K562 (cell line): ENCODE data around the gene GALNT16.

Experiments used
- EHMT2 ChIP-seq: fragments of 450-650 bp; IDR thresholded peaks from 2 replicates; pipeline ENCODE4 v1.6.1; 2018; ENCODE audit warnings: antibody characterized with exemption
- EP300 ChIP-seq: IDR thresholded peaks from 2 replicates; pipeline ENCODE4 v1.6.1; 2012; ENCODE audit warnings: low read length, improper control_type of control experiment
- HDAC8 ChIP-seq: fragments of 450-650 bp; IDR thresholded peaks from 2 replicates; pipeline ENCODE4 v1.6.1; 2016; ENCODE audit warnings: mild to moderate bottlenecking, missing genetic modification characterization, moderate library complexity, missing compliant biosample characterization
- SMC3 ChIP-seq: conservative IDR thresholded peaks from 2 replicates; pipeline ENCODE4 v1.6.1; 2011; ENCODE audit warnings: low read depth, low read length, improper control_type of control experiment; ENCODE audit not compliant: insufficient read depth
- SNRNP70 ChIP-seq: fragments of 200-400 bp; formaldehyde crosslinking; optimal IDR thresholded peaks from 2 replicates; pipeline ENCODE3; 2017; ENCODE audit warnings: low read depth, low read length
- TCF3 ChIP-seq: sonication (generic); formaldehyde crosslinking; IDR thresholded peaks from 2 replicates; pipeline ENCODE4 v1.4.0; 2020; ENCODE audit warnings: mild to moderate bottlenecking, missing genetic modification reagents
- WHSC1 ChIP-seq: IDR thresholded peaks from one replicate; pipeline ENCODE4 v1.6.1; 2012; ENCODE audit warnings: low read length, control low read depth, inconsistent platforms
- ZNF232 ChIP-seq: sonication (generic); formaldehyde crosslinking; IDR thresholded peaks from 2 replicates; pipeline ENCODE4 v1.8.0; 2022; ENCODE audit warnings: mild to moderate bottlenecking, missing genetic modification reagents
- TF ChIP-seq, protein P1 (sequence below): fragments of 450-650 bp; formaldehyde crosslinking; IDR thresholded peaks from 2 replicates; pipeline ENCODE4 v1.4.0; 2020; ENCODE audit warnings: mild to moderate bottlenecking, moderate library complexity
- TF ChIP-seq, protein P2 (sequence below): sonication (generic); formaldehyde crosslinking; IDR thresholded peaks from 2 replicates; pipeline ENCODE4 v1.8.1; 2023; ENCODE audit warnings: missing genetic modification reagents, mild to moderate bottlenecking, borderline replicate concordance

DNA sequence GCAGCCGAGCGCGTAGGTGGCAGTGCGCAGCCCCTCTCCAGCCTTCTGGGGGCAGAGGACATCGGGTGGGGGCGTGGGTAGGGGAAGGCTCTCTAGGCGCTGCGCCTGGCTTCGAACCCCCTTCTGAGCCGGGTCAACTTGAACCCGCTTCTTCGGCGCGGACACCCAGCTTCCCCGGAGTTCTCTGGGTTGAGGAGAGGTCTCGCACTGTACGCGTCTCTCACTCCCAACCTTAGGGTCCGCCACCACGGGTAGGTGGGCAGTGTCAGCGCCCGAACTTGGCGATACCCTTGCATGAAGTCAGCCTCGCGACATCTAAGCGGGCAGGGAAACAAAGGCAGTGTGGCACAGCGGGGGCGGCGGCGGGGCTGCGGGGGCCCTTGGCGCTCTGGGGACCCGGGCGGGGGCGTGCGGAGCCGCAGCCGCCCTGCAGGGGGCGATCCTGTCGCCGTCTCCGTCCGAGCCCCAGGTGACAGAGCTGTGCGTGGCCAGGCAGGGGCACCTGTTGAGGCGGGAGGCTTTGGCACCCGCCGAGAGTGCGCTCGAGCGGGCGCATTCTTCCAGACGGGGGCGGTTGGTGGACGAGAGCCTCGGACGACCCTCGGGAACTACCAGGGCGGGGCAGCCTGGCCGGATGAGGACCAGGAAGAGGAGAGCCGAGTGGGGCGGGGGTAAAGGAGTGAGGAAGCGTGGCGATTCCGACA lies 1.1 kb downstream of the GALNT16 start:
- TF ChIP-seq SMC3 = no peak
- no peak for TF ChIP-seq SNRNP70
- TF ChIP-seq WHSC1 = no peak
- no peak for TF ChIP-seq EHMT2
- no peak for TF ChIP-seq ZNF232
- TF ChIP-seq EP300 = no peak
- TF ChIP-seq TCF3 (CRISPR knock-in tag) = no peak
- TF ChIP-seq, protein P1, sequence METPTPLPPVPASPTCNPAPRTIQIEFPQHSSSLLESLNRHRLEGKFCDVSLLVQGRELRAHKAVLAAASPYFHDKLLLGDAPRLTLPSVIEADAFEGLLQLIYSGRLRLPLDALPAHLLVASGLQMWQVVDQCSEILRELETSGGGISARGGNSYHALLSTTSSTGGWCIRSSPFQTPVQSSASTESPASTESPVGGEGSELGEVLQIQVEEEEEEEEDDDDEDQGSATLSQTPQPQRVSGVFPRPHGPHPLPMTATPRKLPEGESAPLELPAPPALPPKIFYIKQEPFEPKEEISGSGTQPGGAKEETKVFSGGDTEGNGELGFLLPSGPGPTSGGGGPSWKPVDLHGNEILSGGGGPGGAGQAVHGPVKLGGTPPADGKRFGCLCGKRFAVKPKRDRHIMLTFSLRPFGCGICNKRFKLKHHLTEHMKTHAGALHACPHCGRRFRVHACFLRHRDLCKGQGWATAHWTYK (CRISPR knock-in tag) = no peak
- TF ChIP-seq, protein P2, sequence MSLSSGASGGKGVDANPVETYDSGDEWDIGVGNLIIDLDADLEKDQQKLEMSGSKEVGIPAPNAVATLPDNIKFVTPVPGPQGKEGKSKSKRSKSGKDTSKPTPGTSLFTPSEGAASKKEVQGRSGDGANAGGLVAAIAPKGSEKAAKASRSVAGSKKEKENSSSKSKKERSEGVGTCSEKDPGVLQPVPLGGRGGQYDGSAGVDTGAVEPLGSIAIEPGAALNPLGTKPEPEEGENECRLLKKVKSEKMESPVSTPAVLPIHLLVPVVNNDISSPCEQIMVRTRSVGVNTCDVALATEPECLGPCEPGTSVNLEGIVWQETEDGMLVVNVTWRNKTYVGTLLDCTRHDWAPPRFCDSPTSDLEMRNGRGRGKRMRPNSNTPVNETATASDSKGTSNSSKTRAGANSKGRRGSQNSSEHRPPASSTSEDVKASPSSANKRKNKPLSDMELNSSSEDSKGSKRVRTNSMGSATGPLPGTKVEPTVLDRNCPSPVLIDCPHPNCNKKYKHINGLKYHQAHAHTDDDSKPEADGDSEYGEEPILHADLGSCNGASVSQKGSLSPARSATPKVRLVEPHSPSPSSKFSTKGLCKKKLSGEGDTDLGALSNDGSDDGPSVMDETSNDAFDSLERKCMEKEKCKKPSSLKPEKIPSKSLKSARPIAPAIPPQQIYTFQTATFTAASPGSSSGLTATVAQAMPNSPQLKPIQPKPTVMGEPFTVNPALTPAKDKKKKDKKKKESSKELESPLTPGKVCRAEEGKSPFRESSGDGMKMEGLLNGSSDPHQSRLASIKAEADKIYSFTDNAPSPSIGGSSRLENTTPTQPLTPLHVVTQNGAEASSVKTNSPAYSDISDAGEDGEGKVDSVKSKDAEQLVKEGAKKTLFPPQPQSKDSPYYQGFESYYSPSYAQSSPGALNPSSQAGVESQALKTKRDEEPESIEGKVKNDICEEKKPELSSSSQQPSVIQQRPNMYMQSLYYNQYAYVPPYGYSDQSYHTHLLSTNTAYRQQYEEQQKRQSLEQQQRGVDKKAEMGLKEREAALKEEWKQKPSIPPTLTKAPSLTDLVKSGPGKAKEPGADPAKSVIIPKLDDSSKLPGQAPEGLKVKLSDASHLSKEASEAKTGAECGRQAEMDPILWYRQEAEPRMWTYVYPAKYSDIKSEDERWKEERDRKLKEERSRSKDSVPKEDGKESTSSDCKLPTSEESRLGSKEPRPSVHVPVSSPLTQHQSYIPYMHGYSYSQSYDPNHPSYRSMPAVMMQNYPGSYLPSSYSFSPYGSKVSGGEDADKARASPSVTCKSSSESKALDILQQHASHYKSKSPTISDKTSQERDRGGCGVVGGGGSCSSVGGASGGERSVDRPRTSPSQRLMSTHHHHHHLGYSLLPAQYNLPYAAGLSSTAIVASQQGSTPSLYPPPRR (CRISPR knock-in tag) = no peak
- no peak for TF ChIP-seq HDAC8 (tag)
